GM12891 (cell line): ENCODE results near the gene PPFIA1.

Source experiments
- DNase-seq: peaks from one replicate; pipeline ENCODE4 v3.0.0; 2011; ENCODE audit warnings: low spot score; ENCODE audit not compliant: insufficient read length
- FAIRE-seq: peaks from 2 replicates; lab custom pipeline; 2011; peaks lifted over from hg19 to GRCh38; lab: Jason Lieb, UNC
- PAX5 ChIP-seq: IDR thresholded peaks from 2 replicates; pipeline ENCODE4 v1.6.1; 2011; ENCODE audit warnings: low read length, moderate library complexity, mild to moderate bottlenecking; ENCODE audit not compliant: insufficient read depth, severe bottlenecking
- POLR2A ChIP-seq: IDR thresholded peaks from 2 replicates; pipeline ENCODE4 v1.6.1; 2011; ENCODE audit warnings: low read depth, low read length, control low read depth
- POLR2AphosphoS5 ChIP-seq: IDR thresholded peaks from 2 replicates; pipeline ENCODE4 v1.6.1; 2011; ENCODE audit warnings: low read depth, low read length, control low read depth
- POU2F2 ChIP-seq: IDR thresholded peaks from 2 replicates; pipeline ENCODE4 v1.6.1; 2011; ENCODE audit warnings: low read depth, mild to moderate bottlenecking, control low read depth, low read length, moderate library complexity
- SPI1 ChIP-seq: IDR thresholded peaks from 2 replicates; pipeline ENCODE4 v1.6.1; 2011; ENCODE audit warnings: low read depth, low read length, control low read depth
- TAF1 ChIP-seq: IDR thresholded peaks from 2 replicates; pipeline ENCODE4 v1.6.1; 2011; ENCODE audit warnings: low read depth, low read length, control low read depth

PPFIA1 gene

DNA sequence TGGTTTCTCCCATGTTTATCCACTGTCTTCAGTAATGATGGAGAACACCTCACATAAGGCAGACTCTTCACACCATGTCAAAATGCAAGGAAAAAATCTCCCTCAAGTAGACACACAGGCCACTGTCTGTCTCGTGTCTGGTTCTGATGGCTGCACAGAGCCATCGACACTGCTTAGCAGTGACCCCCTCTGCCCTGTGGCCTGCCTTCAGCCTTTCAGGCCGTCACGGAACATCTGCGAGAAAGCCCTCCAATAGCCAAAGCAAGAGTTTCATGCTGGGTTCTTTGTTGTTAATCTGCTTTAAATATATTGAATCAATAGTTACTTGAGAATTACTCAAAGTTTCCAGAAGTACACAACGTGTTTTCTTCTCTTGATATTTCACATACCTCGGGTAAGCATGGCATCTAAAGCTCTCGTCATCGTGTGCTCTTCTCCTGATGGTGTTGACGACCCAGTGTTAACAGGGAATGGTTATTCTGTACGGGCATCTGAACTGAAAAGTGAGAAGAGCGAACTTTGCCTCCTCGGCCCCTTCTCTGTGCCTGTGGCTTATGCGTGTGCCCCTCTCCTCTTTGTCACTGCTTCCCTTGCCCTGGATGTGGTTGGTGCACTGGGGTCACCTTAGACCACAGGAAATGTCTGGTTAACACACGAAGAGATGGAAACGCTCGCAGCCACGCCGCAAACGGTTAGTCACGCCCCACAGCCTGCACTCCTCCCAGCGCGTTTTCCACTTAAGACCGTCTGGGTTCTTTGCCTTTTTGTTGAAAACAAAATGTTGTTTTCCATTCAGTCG lies 94.5 kb downstream of the PPFIA1 start:
- FAIRE-seq = peak; percentile 64
- TF ChIP-seq POU2F2 = no peak
- no peak for TF ChIP-seq POLR2A
- no peak for TF ChIP-seq TAF1
- no peak for TF ChIP-seq SPI1
- no peak for TF ChIP-seq PAX5
- no peak for TF ChIP-seq POLR2AphosphoS5
- no peak for DNase-seq

DNA sequence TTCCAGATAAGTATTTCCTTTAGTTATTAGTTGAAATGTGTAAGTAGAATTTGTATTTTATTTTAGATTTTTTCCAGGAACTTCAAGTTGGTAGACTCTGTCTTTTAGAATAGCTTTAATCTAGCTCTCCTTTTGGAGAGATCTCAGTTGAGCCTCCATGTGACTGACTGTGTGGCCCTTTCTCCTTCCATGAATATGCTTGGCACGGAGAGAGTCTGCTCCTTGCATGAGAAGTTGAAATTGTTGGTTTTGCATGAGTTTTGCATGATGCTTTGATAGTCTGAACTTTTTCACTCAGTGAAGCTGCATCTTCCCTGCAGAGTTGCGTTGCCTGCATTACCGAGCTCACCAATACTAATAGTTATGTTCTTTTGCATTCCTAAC lies 95.0 kb downstream of the PPFIA1 start:
- DNase-seq (no peak), FAIRE-seq (no peak)
- TF ChIP-seq POLR2AphosphoS5 (no peak), SPI1 (no peak), TAF1 (no peak), POU2F2 (no peak), POLR2A (no peak), PAX5 (no peak)

DNA sequence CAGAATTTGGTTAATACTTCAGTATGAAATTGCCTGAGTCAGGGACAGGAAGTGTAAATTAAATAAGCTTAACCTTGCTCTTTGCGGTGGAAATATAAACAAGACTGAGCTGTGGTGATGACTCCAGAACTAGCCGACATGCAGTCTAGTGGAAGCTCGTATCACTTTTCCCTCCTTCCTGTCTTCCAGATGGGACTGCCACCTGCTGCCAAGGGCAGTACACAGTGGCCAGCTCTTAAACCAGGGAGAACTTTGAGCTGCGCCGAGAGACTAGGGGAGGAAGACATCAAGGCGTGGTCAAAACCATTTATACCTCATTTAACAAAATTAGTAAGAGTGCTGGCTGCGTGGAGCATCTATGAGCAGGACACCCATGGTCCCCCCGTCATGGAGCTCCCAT lies 96.6 kb downstream of the PPFIA1 start:
- FAIRE-seq (no peak), DNase-seq (no peak)
- TF ChIP-seq POLR2A (no peak), POLR2AphosphoS5 (no peak)

DNA sequence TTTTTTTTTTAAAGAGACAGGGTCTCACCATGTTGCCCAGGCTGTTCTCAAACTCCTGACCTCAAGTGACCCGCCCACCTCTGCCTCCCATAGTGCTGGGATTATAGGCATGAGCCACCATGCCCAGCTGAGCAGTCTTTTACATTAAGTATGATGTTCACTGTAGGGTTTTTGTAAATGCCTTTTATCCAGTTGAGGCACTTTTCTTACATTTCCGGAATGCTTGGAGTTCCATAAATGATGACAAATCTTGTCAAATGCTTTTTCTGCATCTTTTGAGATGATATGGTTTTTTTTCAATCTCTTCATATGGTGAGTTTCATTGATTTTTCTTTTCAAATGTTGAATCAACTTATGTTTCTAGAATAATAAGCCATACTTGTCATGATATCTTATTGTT lies 98.5 kb downstream of the PPFIA1 start:
- TF ChIP-seq TAF1 (no peak), POLR2AphosphoS5 (no peak), SPI1 (no peak), POLR2A (no peak), POU2F2 (no peak), PAX5 (no peak)
- DNase-seq = no peak
- FAIRE-seq = no peak

DNA sequence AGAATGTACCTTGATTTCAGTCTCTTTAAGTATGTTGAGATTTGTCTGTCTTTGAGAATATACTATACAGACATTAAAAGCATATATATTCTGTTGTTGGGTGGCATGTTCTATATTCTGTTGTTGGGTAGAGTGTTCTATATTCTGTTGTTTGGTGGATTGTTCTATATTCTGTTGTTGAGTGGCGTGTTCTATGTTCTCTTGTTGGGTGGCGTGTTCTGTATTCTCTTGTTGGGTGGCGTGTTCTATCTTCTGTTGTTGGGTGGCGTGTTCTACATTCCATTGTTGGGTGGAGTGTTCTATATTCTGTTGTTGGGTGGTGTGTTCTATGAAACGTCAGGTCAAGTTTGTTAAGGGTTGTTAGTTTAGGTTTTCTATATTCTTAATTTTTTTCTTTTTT lies 100.8 kb downstream of the PPFIA1 start:
- no peak for DNase-seq
- peak; percentile 97 for FAIRE-seq
- TF ChIP-seq PAX5 (no peak), POLR2AphosphoS5 (no peak), POU2F2 (no peak), TAF1 (no peak), SPI1 (no peak), POLR2A (no peak)

DNA sequence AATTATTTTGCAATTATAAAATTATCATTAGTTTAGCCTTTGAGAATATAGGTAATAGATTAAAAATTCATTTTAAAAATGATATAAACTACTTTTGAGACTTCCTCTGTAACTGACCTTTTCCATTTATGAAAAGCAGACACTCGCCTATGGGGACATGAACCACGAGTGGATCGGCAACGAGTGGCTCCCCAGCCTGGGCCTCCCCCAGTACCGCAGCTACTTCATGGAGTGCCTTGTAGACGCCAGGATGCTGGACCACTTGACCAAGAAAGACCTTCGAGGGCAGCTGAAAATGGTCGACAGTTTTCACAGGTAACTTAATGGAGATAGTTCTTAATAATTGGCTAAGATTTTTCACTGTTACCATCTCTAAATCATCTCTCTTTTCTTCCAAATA lies 101.6 kb downstream of the PPFIA1 start:
- no peak for FAIRE-seq
- TF ChIP-seq POLR2AphosphoS5 (no peak), TAF1 (no peak), SPI1 (no peak), POU2F2 (no peak), POLR2A (no peak), PAX5 (no peak)
- DNase-seq = no peak

DNA sequence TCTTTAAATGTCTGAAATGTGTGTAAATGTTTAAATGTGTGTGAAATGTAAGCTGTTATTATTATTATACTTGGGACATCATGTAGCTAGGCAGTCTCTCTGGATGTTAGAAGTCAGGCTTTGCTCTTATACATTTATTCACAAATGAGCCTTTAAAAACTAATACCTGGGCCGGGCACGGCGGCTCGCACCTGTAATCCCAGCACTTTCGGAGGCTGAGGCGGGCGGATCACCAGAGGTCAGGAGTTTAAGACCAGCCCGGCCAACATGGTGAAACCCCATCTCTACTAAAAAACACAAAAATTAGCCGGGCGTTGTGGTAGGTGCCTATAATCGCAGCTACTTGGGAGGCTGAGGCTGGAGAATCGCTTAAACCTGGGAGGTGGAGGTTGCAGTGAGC lies 106.1 kb downstream of the PPFIA1 start:
- DNase-seq = no peak
- no peak for FAIRE-seq
- TF ChIP-seq TAF1 (no peak), POLR2A (no peak), PAX5 (no peak), POU2F2 (no peak), POLR2AphosphoS5 (no peak), SPI1 (no peak)

DNA sequence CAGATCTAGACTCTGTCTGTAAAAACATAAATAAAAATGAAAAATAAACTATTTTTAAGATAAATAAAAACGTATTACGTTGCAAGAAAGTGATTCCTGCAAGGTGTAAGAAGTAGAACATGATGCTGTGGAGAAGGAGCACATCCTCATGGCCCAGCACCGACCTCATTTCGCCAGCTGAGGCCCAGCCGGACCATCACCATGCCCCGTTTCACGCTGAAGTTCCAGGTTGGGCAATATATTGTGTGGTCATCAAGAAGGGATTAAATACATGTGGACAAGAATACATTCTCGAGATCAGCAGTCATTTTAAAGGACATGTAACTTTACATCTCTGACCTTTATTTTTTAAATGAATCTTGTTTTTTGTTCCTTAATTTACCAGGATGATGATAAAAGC lies 107.2 kb downstream of the PPFIA1 start:
- FAIRE-seq (no peak), DNase-seq (no peak)
- TF ChIP-seq SPI1 (no peak), TAF1 (no peak), PAX5 (no peak), POLR2A (no peak), POU2F2 (no peak)

DNA sequence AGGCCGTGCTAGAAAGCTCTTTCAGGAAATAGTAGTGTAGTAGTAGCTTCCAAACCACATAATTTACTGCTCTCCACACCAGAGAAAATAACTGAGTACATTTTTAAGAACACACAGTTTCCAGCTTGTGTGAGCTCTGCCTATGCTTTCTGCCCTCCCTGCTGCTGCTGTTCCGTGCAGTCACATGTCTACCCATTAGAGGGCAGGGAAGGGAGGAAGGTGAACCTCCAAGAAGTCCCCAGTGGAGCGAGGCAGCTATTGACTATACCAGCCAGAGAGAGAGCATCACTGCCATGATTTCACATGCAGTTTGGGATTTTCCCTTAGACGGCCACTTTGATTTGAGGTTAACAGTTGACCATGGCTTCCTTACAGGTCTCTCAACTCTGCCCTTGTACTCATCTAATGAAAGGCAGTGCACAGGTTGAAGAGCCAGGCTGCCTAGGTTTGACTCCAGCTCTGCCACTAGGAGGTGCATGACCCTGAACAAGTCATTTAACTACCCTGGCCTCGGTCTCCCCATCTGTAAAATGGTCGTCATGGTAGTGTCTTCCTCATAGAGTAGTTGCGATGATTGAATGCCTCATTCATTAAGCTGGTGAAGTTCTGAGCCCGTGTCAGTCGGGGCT lies 108.1 kb downstream of the PPFIA1 start:
- no peak for TF ChIP-seq POLR2A
- TF ChIP-seq POLR2AphosphoS5 = no peak
- no peak for TF ChIP-seq POU2F2
- no peak for DNase-seq
- no peak for FAIRE-seq

DNA sequence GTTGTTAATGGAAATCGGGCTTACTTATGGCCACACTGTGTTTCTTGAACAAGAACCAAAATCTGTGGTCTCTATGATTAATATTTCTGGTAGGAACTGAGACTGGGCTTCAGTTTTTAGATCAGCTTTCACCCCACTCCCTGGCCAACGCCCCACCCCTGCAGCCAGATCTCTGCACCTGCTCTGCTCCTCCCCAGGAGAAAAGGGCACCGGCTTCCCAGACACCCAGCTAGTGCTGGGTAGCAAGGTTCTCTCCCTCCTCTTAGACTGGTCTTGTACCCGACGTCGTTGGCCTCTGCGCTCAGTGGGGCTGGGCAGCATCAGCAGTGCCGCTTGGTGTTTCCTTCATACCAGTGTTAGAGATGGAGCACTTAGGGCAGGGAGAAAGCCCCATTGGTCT lies 110.9 kb downstream of the PPFIA1 start:
- no peak for TF ChIP-seq POLR2AphosphoS5
- no peak for TF ChIP-seq POU2F2
- no peak for TF ChIP-seq SPI1
- TF ChIP-seq TAF1 = no peak
- no peak for TF ChIP-seq PAX5
- no peak for TF ChIP-seq POLR2A
- no peak for DNase-seq

More for the DNA sequence above, 110.9 kb downstream of the PPFIA1 start:
- FAIRE-seq = no peak
